ENCODE data around the gene ETV1. TPM values are rescaled to one million over a fixed set of nuclear protein-coding genes. Genes with fewer than 3 reads are reported as not detected.

The ETV1 gene
- total and polyA plus RNA-seq, 9 of the 15 experiments (the other 6 are each of a cell fraction or from before 2014, with no cell fraction given): 7.2 to 27.4 (median 14.0) TPM

GRCh38 chr7:13849163-13849892 lies 140.1 kb downstream of the ETV1 start (continued):
- no peak for TF ChIP-seq THAP12 (CRISPR knock-in tag; IDR thresholded peaks at IDR 0.05)
- TF ChIP-seq MNT (conservative IDR thresholded peaks at IDR 0.05): no peak; a peak in 1 of 4 replicates
- TF ChIP-seq SNAPC5 (CRISPR knock-in tag; IDR thresholded peaks at IDR 0.05): no peak; the same call in 1 of the 2 replicates
- peak; percentile 75 for TF ChIP-seq ZNF512 (tag; IDR thresholded peaks at IDR 0.05)
- TF ChIP-seq ZFP91 (CRISPR knock-in tag; IDR thresholded peaks at IDR 0.05): no peak
- TF ChIP-seq HMGXB4 (CRISPR knock-in tag; IDR thresholded peaks at IDR 0.05): no peak
- TF ChIP-seq E4F1 (CRISPR knock-in tag; IDR thresholded peaks at IDR 0.05; ENCODE audit: borderline replicate concordance): no peak
- no peak for TF ChIP-seq ZSCAN29 (IDR thresholded peaks at IDR 0.05)
- no peak for TF ChIP-seq ZNF57 (CRISPR knock-in tag; IDR thresholded peaks at IDR 0.05)
- no peak for TF ChIP-seq ZNF655 (CRISPR knock-in tag; IDR thresholded peaks at IDR 0.05)
- peak; percentile 67; the same call in 1 of the 2 replicates for TF ChIP-seq BACH1 (tag; IDR thresholded peaks at IDR 0.05)
- no peak for TF ChIP-seq ZNF232 (CRISPR knock-in tag; IDR thresholded peaks at IDR 0.05)
- peak; percentile 96 for TF ChIP-seq PTTG1 (tag; IDR thresholded peaks at IDR 0.05; ENCODE audit: low read depth)
